AG09319 (cell line): ENCODE results near the gene DBNDD1.
"Not testable (repeated sequence)": the region's sequence is repeated elsewhere in the genome, so short reads cannot be mapped to it uniquely, and the experiment has no call there.

ENCODE experiments used
- DNase-seq: peaks from one replicate; pipeline ENCODE4 v3.0.0-alpha.2; 2010; ENCODE audit warnings: low read depth; ENCODE audit errors: extremely low read depth
- CTCF ChIP-seq: IDR thresholded peaks from 2 replicates; pipeline ENCODE4 v1.5.1; 2011; ENCODE audit warnings: low read depth, mild to moderate bottlenecking, inconsistent platforms, low read length, moderate library complexity

Gene DBNDD1, protein sequence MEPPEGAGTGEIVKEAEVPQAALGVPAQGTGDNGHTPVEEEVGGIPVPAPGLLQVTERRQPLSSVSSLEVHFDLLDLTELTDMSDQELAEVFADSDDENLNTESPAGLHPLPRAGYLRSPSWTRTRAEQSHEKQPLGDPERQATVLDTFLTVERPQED

DNA sequence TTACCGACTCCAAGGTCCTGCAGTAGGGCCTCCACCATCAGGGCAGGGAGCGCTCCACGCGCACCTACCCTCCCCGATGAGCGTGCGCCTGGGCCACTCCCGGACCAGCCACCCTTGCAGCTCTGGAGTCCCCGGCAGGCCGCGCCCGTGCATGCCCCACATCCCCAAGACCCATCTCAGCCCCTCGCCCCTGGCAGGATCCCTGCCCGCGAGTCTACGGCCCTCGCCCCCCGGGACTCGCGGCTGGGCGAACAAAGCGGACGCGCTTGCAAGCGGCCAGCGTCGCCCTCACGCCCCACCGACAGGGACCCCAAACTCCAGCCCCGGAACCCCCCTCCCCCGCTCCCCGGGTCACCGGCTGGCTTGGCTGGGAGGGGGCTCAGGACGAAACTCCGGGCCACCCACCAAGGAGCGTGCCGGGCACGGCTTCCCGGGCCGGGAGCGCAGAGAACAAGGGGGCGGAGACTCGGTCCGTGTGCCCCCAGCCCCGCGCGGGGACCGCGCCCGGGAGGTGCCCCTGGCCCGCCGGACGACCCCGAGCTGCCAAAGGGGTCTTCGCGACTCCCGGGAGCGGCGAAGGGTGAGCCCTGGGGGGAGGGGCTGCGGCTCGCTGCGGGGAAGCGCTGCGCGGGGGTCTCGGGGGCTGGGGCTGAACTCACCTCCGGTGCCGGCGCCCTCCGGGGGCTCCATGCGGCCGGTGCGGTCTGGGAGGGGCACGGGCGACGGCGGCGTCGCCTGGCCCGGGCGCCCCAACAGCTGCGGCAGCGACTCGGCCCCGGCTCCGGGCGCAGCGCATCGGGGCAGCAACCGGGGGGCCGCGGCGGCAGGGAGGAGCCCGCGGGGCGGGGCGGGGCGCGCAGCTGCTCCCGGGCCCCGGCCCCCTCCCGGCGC, at the start of gene DBNDD1:
DBNDD1 (minus strand) TSS at position 805 of the 891 bp plus-strand sequence; CDS start at position 690, 115 bp downstream.
- TF ChIP-seq CTCF: no peak
- DNase-seq: no peak

DNA sequence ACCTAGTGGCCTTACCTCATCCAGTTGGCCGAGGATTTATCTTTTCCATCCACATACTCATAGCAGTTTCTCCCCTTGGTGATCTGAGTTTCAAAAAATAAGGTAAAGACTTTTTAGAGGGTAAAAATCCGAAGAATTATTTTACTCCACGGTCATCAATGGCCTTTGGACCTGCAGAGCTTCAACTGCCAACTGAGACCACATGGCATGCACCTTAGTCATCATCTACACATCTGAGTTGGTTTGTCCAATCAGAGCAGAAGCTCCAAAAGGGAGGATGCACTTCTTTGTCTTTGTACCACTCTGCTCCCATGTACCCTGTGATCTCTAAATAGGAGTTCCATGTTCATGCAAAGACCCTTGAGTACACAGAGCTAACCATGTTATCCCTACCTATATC, 42.2 kb upstream of the DBNDD1 start:
- no peak for TF ChIP-seq CTCF

DNA sequence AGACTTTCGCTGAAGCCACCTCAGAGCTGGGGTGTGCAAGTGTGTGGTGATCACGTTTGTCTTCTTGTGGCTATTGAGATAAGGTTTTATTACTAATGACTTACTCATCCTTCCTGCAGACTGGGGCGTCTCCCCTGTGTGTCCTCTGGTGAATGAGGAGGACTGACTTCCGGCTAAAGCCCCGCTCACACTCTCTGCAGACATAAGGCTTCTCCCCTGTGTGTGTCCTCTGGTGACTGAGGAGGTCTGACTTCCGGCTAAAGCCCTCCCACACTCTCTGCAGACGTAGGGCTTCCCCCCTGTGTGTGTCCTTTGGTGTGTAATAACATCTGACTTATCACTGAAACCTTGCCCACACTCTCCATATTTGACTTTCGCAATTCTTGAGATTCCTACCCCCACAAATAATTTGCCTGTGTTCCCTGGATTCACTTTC, 38.5 kb upstream of the DBNDD1 start:
- no peak for TF ChIP-seq CTCF
- DNase-seq: no peak

More for the DNA sequence above, 42.2 kb upstream of the DBNDD1 start:
- DNase-seq: no peak

DNA sequence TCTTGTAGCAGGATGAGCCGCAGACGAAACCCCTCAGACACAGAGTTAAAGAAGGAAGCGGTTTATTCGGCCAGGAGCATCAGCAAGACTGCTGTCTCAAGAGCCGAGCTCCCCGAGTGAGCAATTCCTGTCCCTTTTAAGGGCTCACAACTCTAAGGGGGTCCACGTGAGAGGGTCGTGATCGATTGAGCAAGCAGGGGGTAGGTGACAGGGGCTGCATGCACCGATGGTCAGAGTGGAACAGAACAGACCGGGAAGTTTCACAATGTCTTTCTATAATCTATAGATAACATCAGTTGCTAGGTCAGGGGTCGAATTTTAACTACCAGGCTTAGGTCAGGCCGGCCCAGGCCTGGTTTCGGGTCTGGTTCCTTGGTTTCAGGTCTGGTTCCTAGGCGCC, 37.3 kb upstream of the DBNDD1 start:
- not testable (repeated sequence) for DNase-seq

DNA sequence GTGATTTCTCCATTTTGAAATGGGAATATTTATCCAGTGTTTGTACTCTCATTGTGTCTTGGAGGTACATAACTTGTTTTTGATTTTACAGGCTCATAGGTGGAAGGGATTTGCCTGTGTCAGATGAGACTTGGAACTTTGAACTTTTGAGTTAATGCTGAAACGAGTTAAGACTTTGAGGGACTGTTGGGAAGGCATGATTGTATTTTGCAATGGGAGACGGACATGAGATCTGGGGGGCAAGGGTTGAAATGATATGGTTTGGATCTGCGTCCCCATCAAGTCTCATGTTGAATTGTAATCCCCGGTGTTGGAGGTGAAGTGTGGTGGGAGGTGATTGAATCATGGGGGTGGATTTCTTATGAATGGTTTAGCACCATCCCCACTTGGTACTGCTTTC, 36.1 kb upstream of the DBNDD1 start:
- no peak for TF ChIP-seq CTCF
- no peak for DNase-seq

DNA sequence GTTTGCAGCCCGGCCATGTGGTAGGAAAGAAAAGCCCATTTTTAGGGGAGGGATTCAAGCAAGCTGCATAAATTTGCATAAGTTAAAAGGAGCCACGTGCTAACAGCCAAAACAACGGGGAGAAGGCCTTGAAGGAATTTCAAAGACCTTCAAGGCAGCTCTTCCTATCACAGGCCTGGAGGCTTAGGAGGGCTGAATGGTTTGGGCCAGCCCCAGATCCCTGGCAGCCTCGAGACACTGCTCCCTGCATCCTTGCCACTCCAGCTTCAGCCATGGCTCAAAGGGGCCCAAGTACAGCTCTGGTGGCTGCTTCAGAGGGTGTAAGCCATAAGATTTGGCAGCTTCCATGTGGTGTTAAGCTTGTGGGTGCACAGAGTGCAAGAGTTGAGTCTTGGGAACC, 35.3 kb upstream of the DBNDD1 start:
- no peak for TF ChIP-seq CTCF

GRCh38 chr16:90053902-90054500, 34.7 kb upstream of the DBNDD1 start:
- no peak for DNase-seq
- TF ChIP-seq CTCF: no peak

More for the DNA sequence above, 35.3 kb upstream of the DBNDD1 start:
- no peak for DNase-seq
